Measurements from ENCODE around the gene CCDC106.

CCDC106 gene

GRCh38 chr19:55666343-55667005 lies 18.5 kb downstream of the CCDC106 start:
- no peak for TF ChIP-seq CTCF (IDR thresholded peaks at IDR 0.05; ENCODE audit: control extremely low read depth, extremely low read depth, low read depth, missing control alignments)
- CTCF ChIA-PET, result interaction anchor here (1.4 to 2.9 kb wide), 3 partner anchors 10 to 34 kb away, joined by 3 to 8 read pairs (median 5); no protein-coding TSS in a partner anchor
- DNase-seq (ENCODE audit: extremely low spot score), result no peak
- POLR2A ChIA-PET, result no interaction called here

- no peak for TF ChIP-seq CTCF (IDR thresholded peaks at IDR 0.05; ENCODE audit: control extremely low read depth, extremely low read depth, low read depth, missing control alignments)
- POLR2A ChIA-PET, result interaction anchor here (0.6 kb wide), 1 partner anchor 9 kb away, joined by 6 read pairs; no protein-coding TSS in a partner anchor
- CTCF ChIA-PET, result interaction anchor here (2.9 kb wide), 1 partner anchor 13 kb away, joined by 8 read pairs; no protein-coding TSS in a partner anchor
- DNase-seq (ENCODE audit: extremely low spot score), result no peak
These were observed 19.0 kb downstream of the CCDC106 start for GRCh38 chr19:55667006-55667381.

- POLR2A ChIA-PET, result interaction anchor here (0.6 kb wide), 1 partner anchor 10 kb away, joined by 6 read pairs; no protein-coding TSS in a partner anchor
- CTCF ChIA-PET, result interaction anchor here (0.9 to 2.9 kb wide), 2 partner anchors 11 to 13 kb away, joined by 3 to 8 read pairs; no protein-coding TSS in a partner anchor
- no peak for TF ChIP-seq CTCF (IDR thresholded peaks at IDR 0.05; ENCODE audit: control extremely low read depth, extremely low read depth, low read depth, missing control alignments)
- DNase-seq (ENCODE audit: extremely low spot score), result no peak
These were observed 19.5 kb downstream of the CCDC106 start for GRCh38 chr19:55667511-55667910.

- POLR2A ChIA-PET, result no interaction called here
- CTCF ChIA-PET, result interaction anchor here (0.9 to 2.9 kb wide), 3 partner anchors 11 to 35 kb away, joined by 3 to 8 read pairs (median 7); no protein-coding TSS in a partner anchor
- no peak for TF ChIP-seq CTCF (IDR thresholded peaks at IDR 0.05; ENCODE audit: control extremely low read depth, extremely low read depth, low read depth, missing control alignments)
- DNase-seq (ENCODE audit: extremely low spot score), result no peak
These were observed 19.9 kb downstream of the CCDC106 start for GRCh38 chr19:55667958-55668357.

- DNase-seq (ENCODE audit: extremely low spot score), result no peak
- CTCF ChIA-PET, result interaction anchor here (1.7 to 2.9 kb wide), 2 partner anchors 14 to 36 kb away, joined by 7 to 8 read pairs; no protein-coding TSS in a partner anchor
- no peak for TF ChIP-seq CTCF (IDR thresholded peaks at IDR 0.05; ENCODE audit: control extremely low read depth, extremely low read depth, low read depth, missing control alignments)
- POLR2A ChIA-PET, result interaction anchor here (0.7 kb wide), 1 partner anchor 12 kb away, joined by 3 read pairs; no protein-coding TSS in a partner anchor
These were observed 20.8 kb downstream of the CCDC106 start for GRCh38 chr19:55668603-55669348.
